Transverse colon (tissue), 4 donors: ENCODE results near the gene HIP1R.

ENCODE experiments used
- CTCF ChIP-seq, 5 experiments: fragments of 200-600 bp in 3 of 5; fragments of 450-650 bp in 2 of 5; sonication (generic) in 3 of 5; IDR thresholded peaks; 1 replicate in 2 of 5; 2 replicates in 3 of 5; pipeline ENCODE4 v1.5.1; 2016 to 2017; ENCODE audit warnings: antibody characterized with exemption in 5 of 5, inconsistent platforms in 3 of 5, mild to moderate bottlenecking in 2 of 5, moderate library complexity in 1 of 5
- EP300 ChIP-seq: sonication (generic); formaldehyde crosslinking; IDR thresholded peaks from one replicate; pipeline ENCODE4 v1.6.1; 2017; ENCODE audit warnings: antibody characterized with exemption, low read depth
- POLR2AphosphoS5 ChIP-seq, 3 donors: sonication (generic); formaldehyde crosslinking; IDR thresholded peaks; one replicate each; pipeline ENCODE4 v1.6.1; 2016; ENCODE audit warnings: antibody characterized with exemption in 3 of 3

GRCh38 chr12:122903693-122904034, 68.4 kb downstream of the HIP1R start:
- TF ChIP-seq POLR2AphosphoS5 (IDR thresholded peaks at IDR 0.05) = no peak
- TF ChIP-seq CTCF (IDR thresholded peaks at IDR 0.05) = no peak
- TF ChIP-seq EP300 = no peak
